Raji (cell line): ENCODE data around the gene PKIG.

ENCODE experiments used
- POLR2A ChIP-seq: IDR thresholded peaks from 2 replicates; pipeline ENCODE4 v1.6.1; 2011; ENCODE audit warnings: low read depth, low read length, control low read depth; ENCODE audit not compliant: insufficient read depth

Gene PKIG

GRCh38 chr20:44599715-44600114 lies 17.3 kb downstream of the PKIG start:
- TF ChIP-seq POLR2A = no peak

GRCh38 chr20:44600301-44600700 lies 17.9 kb downstream of the PKIG start:
- no peak for TF ChIP-seq POLR2A

- TF ChIP-seq POLR2A = no peak
Measured at GRCh38 chr20:44600758-44601201, 18.4 kb downstream of the PKIG start.

- no peak for TF ChIP-seq POLR2A
Measured at GRCh38 chr20:44601236-44601671, 18.9 kb downstream of the PKIG start.

GRCh38 chr20:44601801-44602204 lies 19.4 kb downstream of the PKIG start:
- no peak for TF ChIP-seq POLR2A

GRCh38 chr20:44603327-44603726 lies 20.9 kb downstream of the PKIG start:
- TF ChIP-seq POLR2A = no peak

- TF ChIP-seq POLR2A = no peak
Measured at GRCh38 chr20:44606725-44607441, 24.5 kb downstream of the PKIG start.

GRCh38 chr20:44609006-44609515 lies 26.7 kb downstream of the PKIG start:
- no peak for TF ChIP-seq POLR2A

GRCh38 chr20:44609516-44610312 lies 27.3 kb downstream of the PKIG start:
- no peak for TF ChIP-seq POLR2A

GRCh38 chr20:44610313-44610962 lies 28.1 kb downstream of the PKIG start:
- TF ChIP-seq POLR2A = no peak

GRCh38 chr20:44613575-44613974 lies 31.2 kb downstream of the PKIG start:
- TF ChIP-seq POLR2A = no peak

GRCh38 chr20:44614525-44614924 lies 32.1 kb downstream of the PKIG start:
- no peak for TF ChIP-seq POLR2A

- TF ChIP-seq POLR2A = no peak
Measured at GRCh38 chr20:44615169-44615791, 32.9 kb downstream of the PKIG start.

- TF ChIP-seq POLR2A = no peak
Measured at GRCh38 chr20:44615876-44616603, 33.7 kb downstream of the PKIG start.

GRCh38 chr20:44616604-44616964 lies 34.2 kb downstream of the PKIG start:
- no peak for TF ChIP-seq POLR2A

- TF ChIP-seq POLR2A = no peak
Measured at GRCh38 chr20:44618318-44618731, 35.9 kb downstream of the PKIG start.
